ENCODE results near the gene ZNF212.

The ZNF212 gene

DNA sequence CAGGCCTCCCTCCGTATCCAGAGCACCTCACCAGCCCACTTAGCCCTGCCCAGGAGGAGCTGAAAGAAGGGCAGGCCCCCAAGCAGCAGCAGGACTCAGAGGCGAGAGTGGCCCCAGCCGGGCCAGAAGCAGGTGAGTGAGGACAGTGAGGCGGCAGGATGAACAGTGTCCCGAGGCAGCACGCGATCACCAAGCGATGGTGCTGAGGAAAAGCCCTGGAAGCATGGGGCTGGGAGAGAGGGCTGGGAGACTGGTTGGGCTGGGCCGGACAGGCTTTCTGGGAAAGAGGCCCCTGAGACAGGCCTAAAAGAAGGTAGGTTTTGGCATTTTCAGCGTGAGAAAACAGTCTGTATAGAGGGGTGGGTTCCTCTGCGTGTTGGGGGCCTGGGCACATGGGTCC, 38.9 kb downstream of the ZNF212 start:
- Histone ChIP-seq H3K36me3 (replicated peaks) (peaks cover 22% of the 10 kb centered on the region), H3K4me3 (ENCODE audit: low read depth, low read length) (no peak overlapping the region), H3K27ac (no peak overlapping the region), H3K27me3 (replicated peaks) (no peaks in the 10 kb centered on the region)
- TF ChIP-seq, protein P1, sequence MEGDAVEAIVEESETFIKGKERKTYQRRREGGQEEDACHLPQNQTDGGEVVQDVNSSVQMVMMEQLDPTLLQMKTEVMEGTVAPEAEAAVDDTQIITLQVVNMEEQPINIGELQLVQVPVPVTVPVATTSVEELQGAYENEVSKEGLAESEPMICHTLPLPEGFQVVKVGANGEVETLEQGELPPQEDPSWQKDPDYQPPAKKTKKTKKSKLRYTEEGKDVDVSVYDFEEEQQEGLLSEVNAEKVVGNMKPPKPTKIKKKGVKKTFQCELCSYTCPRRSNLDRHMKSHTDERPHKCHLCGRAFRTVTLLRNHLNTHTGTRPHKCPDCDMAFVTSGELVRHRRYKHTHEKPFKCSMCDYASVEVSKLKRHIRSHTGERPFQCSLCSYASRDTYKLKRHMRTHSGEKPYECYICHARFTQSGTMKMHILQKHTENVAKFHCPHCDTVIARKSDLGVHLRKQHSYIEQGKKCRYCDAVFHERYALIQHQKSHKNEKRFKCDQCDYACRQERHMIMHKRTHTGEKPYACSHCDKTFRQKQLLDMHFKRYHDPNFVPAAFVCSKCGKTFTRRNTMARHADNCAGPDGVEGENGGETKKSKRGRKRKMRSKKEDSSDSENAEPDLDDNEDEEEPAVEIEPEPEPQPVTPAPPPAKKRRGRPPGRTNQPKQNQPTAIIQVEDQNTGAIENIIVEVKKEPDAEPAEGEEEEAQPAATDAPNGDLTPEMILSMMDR (IDR thresholded peaks at IDR 0.05; ENCODE audit: low read depth, low read length, missing control alignments): no peak
- DNase-seq: no peak
- in situ Hi-C loops (cut with HindIII; ENCODE audit: low pct_ligation_motif_present, low sequenced_read_pairs): no loop called here

- no peaks in the 10 kb centered on the region for H3K27me3 ChIP-seq (replicated peaks)
- no peak for DNase-seq
- H3K4me3 ChIP-seq (ENCODE audit: low read depth, low read length): no peak overlapping the region
- TF ChIP-seq, protein P1 (IDR thresholded peaks at IDR 0.05; ENCODE audit: low read depth, low read length, missing control alignments): no peak
- no peak overlapping the region for H3K27ac ChIP-seq
- H3K36me3 ChIP-seq (replicated peaks): peaks cover 22% of the 10 kb centered on the region
- in situ Hi-C loops (cut with HindIII; ENCODE audit: low pct_ligation_motif_present, low sequenced_read_pairs): no loop called here
Measured at GRCh38 chr7:149279111-149279743, 39.8 kb downstream of the ZNF212 start.

DNA sequence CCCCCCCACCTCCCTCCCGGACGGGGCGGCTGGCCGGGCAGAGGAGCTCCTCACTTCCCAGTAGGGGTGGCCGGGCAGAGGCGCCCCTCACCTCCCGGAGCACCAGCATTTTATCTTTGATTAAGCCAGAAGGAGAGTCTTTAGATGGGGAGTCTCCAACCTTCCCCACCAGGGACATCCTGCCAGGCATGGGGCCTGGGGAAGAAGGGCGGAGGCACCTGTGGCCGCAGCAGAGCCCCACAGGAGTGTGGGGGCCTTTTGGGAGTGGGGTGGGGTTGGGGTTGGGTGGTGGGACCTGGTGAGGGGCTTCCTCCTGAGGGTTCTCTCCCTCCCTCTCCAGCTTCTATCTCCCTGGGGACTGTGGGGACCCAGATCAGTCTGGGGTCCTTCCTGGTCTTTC, 40.7 kb downstream of the ZNF212 start:
- in situ Hi-C loops (cut with HindIII; ENCODE audit: low pct_ligation_motif_present, low sequenced_read_pairs): no loop called here
- no peaks in the 10 kb centered on the region for H3K27me3 ChIP-seq (replicated peaks)
- no peak overlapping the region for H3K27ac ChIP-seq
- DNase-seq: no peak
- TF ChIP-seq, protein P1 (IDR thresholded peaks at IDR 0.05; ENCODE audit: low read depth, low read length, missing control alignments): no peak
- peaks cover 22% of the 10 kb centered on the region for H3K36me3 ChIP-seq (replicated peaks)
- H3K4me3 ChIP-seq (ENCODE audit: low read depth, low read length): no peak overlapping the region

GRCh38 chr7:149280661-149281507, 41.4 kb downstream of the ZNF212 start:
- H3K27me3 ChIP-seq (replicated peaks): no peaks in the 10 kb centered on the region
- no peak overlapping the region for H3K27ac ChIP-seq
- H3K36me3 ChIP-seq (replicated peaks): peaks cover 22% of the 10 kb centered on the region
- TF ChIP-seq, protein P1 (IDR thresholded peaks at IDR 0.05; ENCODE audit: low read depth, low read length, missing control alignments): no peak
- H3K4me3 ChIP-seq (ENCODE audit: low read depth, low read length): no peak overlapping the region
- in situ Hi-C loops (cut with HindIII; ENCODE audit: low pct_ligation_motif_present, low sequenced_read_pairs): no loop called here
- DNase-seq: no peak

DNA sequence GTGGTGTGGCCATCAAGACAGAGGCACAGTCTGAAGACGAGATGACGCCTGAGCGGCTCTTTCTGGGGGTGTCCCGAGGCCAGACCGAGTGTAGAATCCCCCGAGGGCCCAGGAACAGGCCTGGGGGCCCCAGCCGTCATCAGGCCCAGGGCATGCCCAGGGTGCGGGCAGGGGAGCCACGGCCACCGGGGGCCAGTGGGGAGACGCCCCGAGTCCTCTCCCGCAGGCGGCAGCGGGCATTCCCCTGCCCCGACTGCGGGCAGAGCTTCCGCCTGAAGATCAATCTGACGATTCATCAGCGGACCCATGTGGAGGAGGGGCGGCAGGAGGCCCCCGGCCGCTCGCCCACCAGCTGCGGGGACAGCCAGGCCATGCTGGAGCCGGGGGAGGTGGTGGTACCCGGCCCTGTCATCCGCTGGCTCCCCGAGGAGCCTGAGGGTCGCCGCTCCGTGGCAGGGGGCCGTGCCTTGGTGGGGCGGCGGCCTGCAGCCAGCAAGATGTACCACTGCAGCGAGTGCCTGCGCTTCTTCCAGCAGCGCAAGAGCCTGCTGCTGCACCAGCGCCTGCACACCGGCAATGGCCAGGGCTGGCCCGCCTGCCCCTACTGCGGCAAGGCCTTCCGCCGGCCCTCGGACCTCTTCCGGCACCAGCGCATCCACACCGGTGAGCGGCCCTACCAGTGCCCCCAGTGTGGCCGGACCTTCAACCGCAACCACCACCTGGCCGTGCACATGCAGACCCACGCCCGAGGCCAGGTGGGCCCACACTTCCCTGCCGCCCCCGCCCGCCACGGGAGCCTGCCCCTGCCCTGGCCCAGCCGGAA, 42.3 kb downstream of the ZNF212 start:
- H3K27me3 ChIP-seq (replicated peaks): no peaks in the 10 kb centered on the region
- DNase-seq: no peak
- in situ Hi-C loops (cut with HindIII; ENCODE audit: low pct_ligation_motif_present, low sequenced_read_pairs): no loop called here
- TF ChIP-seq, protein P1 (IDR thresholded peaks at IDR 0.05; ENCODE audit: low read depth, low read length, missing control alignments): no peak
- no peak overlapping the region for H3K27ac ChIP-seq
- peaks cover 22% of the 10 kb centered on the region for H3K36me3 ChIP-seq (replicated peaks)
- no peak overlapping the region for H3K4me3 ChIP-seq (ENCODE audit: low read depth, low read length)

Measured in brain microvascular endothelial cell (primary cell).